SK-N-SH (cell line): Measurements from ENCODE around the gene VPS9D1. TPM values are rescaled to one million over a fixed set of nuclear protein-coding genes. Genes with fewer than 3 reads are reported as not detected.
A peak's percentile ranks its signal among the peaks of the same experiment; 100 is the strongest.

Source experiments
- CTCF ChIA-PET: fragments of 300-600, 350-600 bp; formaldehyde crosslinking; extraction: SDS; loops from one replicate; lab custom pipeline; 2021; lab: Yijun Ruan, JAX
- POLR2A ChIA-PET: fragments of 350-600 bp; sonication (Branson Sonifier 250); formaldehyde crosslinking; extraction: SDS; loops from one replicate; lab custom pipeline; 2020; ENCODE audit warnings: antibody characterized with exemption, inconsistent platforms; lab: Yijun Ruan, JAX
- DNase-seq: peaks from one replicate; pipeline ENCODE4 v3.0.0; 2012
- H2AFZ ChIP-seq: fragments of 200-600 bp; sonication (generic); 2 replicates; pipeline ENCODE4 v1.8.1; 2016; ENCODE audit warnings: antibody characterized with exemption, mild to moderate bottlenecking, low read depth
- H3F3A ChIP-seq: fragments of 200-600 bp; sonication (generic); replicated peaks from 2 replicates; pipeline ENCODE3; 2016; ENCODE audit warnings: antibody characterized with exemption, mild to moderate bottlenecking; ENCODE audit not compliant: insufficient read depth
- H3K27ac ChIP-seq, 2 experiments: fragments of 200-500 bp in 1 of 2; fragments of 200-600 bp in 1 of 2; sonication (Bioruptor generic) in 1 of 2; sonication (generic), shearing (Covaris generic) in 1 of 2; 2 replicates each; pipeline versions ENCODE4 v1.5.1 to v1.6.1; 2014 to 2016; ENCODE audit warnings: low read depth in 2 of 2, inconsistent platforms in 1 of 2, low read length in 1 of 2, mild to moderate bottlenecking in 1 of 2, mixed read lengths in 1 of 2
- H3K27me3 ChIP-seq: fragments of 200-600 bp; sonication (generic), shearing (Covaris generic); 2 replicates; pipeline ENCODE4 v1.6.1; 2016; ENCODE audit warnings: mixed run types; ENCODE audit not compliant: insufficient read depth
- H3K36me3 ChIP-seq, 2 experiments: fragments of 200-500 bp in 1 of 2; fragments of 200-600 bp in 1 of 2; sonication (Bioruptor generic) in 1 of 2; sonication (generic) in 1 of 2; replicated peaks in 1 of 2; 2 replicates each; pipeline versions ENCODE3 to v1.5.1; 2014 to 2016; ENCODE audit warnings: low read length in 1 of 2, mild to moderate bottlenecking in 1 of 2; ENCODE audit not compliant: insufficient read depth in 2 of 2, control insufficient read depth in 1 of 2
- H3K4me1 ChIP-seq, 2 experiments: fragments of 200-500 bp in 1 of 2; fragments of 200-600 bp in 1 of 2; sonication (Bioruptor generic) in 1 of 2; sonication (generic), shearing (Covaris generic) in 1 of 2; 2 replicates each; pipeline versions ENCODE4 v1.5.1 to v1.6.1; 2014 to 2016; ENCODE audit warnings: low read depth in 1 of 2, low read length in 1 of 2, mixed run types in 1 of 2; ENCODE audit not compliant: insufficient read depth in 2 of 2, control insufficient read depth in 1 of 2
- H3K4me2 ChIP-seq: fragments of 200-600 bp; sonication (generic), shearing (Covaris generic); 2 replicates; pipeline ENCODE4 v1.6.1; 2017; ENCODE audit warnings: mixed run types
- H3K4me3 ChIP-seq, 2 experiments: fragments of 200-500 bp in 1 of 2; fragments of 200-600 bp in 1 of 2; sonication (Bioruptor generic) in 1 of 2; sonication (generic), shearing (Covaris generic) in 1 of 2; 2 replicates each; pipeline versions ENCODE4 v1.5.1 to v1.8.1; 2014 to 2016; ENCODE audit warnings: low read depth in 2 of 2, inconsistent platforms in 1 of 2, low read length in 1 of 2, mild to moderate bottlenecking in 1 of 2, mixed read lengths in 1 of 2, moderate library complexity in 1 of 2
- H3K79me2 ChIP-seq: fragments of 200-600 bp; sonication (generic); 2 replicates; pipeline ENCODE4 v1.8.1; 2017; ENCODE audit warnings: mild to moderate bottlenecking; ENCODE audit not compliant: insufficient read depth
- H3K9ac ChIP-seq: fragments of 200-600 bp; sonication (generic); 2 replicates; pipeline ENCODE4 v1.6.1; 2017; ENCODE audit warnings: mixed run types
- H3K9me2 ChIP-seq: fragments of 200-600 bp; sonication (generic); 2 replicates; pipeline ENCODE4 v1.6.1; 2017; ENCODE audit warnings: mixed run types
- H3K9me3 ChIP-seq: fragments of 200-600 bp; sonication (generic); 2 replicates; pipeline ENCODE4 v1.6.1; 2017; ENCODE audit warnings: mixed run types, mild to moderate bottlenecking, moderate library complexity
- H4K20me1 ChIP-seq: fragments of 200-600 bp; sonication (generic); 2 replicates; pipeline ENCODE4 v1.6.1; 2017; ENCODE audit warnings: mild to moderate bottlenecking, mixed run types; ENCODE audit not compliant: insufficient read depth
- ELF1 ChIP-seq: IDR thresholded peaks from 2 replicates; pipeline ENCODE4 v1.4.0; 2012
- EZH2phosphoT487 ChIP-seq: fragments of 200-600 bp; sonication (generic); IDR thresholded peaks from 2 replicates; pipeline ENCODE4 v1.6.1; 2017; ENCODE audit warnings: low read depth, mixed run types, mild to moderate bottlenecking, antibody characterized with exemption, moderate library complexity, borderline replicate concordance
- FOXM1 ChIP-seq: IDR thresholded peaks from 2 replicates; pipeline ENCODE4 v1.4.0; 2012; ENCODE audit warnings: low read depth, mild to moderate bottlenecking
- JUND ChIP-seq: IDR thresholded peaks from 2 replicates; pipeline ENCODE4 v1.4.0; 2012
- MAX ChIP-seq: IDR thresholded peaks from 2 replicates; pipeline ENCODE4 v1.4.0; 2012; ENCODE audit warnings: low read depth
- MXI1 ChIP-seq: IDR thresholded peaks from 2 replicates; pipeline ENCODE4 v1.6.1; 2012; ENCODE audit warnings: mild to moderate bottlenecking, low read depth, low read length, improper control_type of control experiment
- PBX3 ChIP-seq: IDR thresholded peaks from 2 replicates; pipeline ENCODE4; 2012
- POLR2AphosphoS5 ChIP-seq: IDR thresholded peaks from 2 replicates; pipeline ENCODE4 v1.6.1; 2012; ENCODE audit warnings: low read depth, low read length
- RXRA ChIP-seq: IDR thresholded peaks from 2 replicates; pipeline ENCODE4 v1.4.0; 2012; ENCODE audit warnings: low read depth, mild to moderate bottlenecking, borderline replicate concordance
- SIN3A ChIP-seq: IDR thresholded peaks from 2 replicates; pipeline ENCODE4 v1.6.1; 2012; ENCODE audit warnings: low read depth, mild to moderate bottlenecking, low read length, moderate library complexity, borderline replicate concordance
- TCF12 ChIP-seq: IDR thresholded peaks from 2 replicates; pipeline ENCODE4 v1.4.0; 2012
- YY1 ChIP-seq: IDR thresholded peaks from 2 replicates; pipeline ENCODE4 v1.4.0; 2012; ENCODE audit warnings: low read depth, mild to moderate bottlenecking
- WGBS: methylation state at CpG from one replicate; pipeline ENCODE4 v1.1.6; 2017; ENCODE audit warnings: low lambda C conversion rate; 5-methylcytosine and 5-hydroxymethylcytosine counted together
- polyA plus RNA-seq, 3 experiments: library from polyadenylated mRNA; depleted of rRNA; stranded (reverse); fragments of >200 nt; gene quantifications; 2 replicates each; pipeline ENCODE4 v1.2.3, GENCODE V29; 2012
- TF ChIP-seq, protein P1 (sequence below): IDR thresholded peaks from 2 replicates; pipeline ENCODE4 v1.4.0; 2012; ENCODE audit warnings: low read depth, borderline replicate concordance
- TF ChIP-seq, protein P2 (sequence below): IDR thresholded peaks from 2 replicates; pipeline ENCODE4 v1.4.0; 2012; ENCODE audit warnings: low read depth, borderline replicate concordance

VPS9D1 gene
- polyA plus RNA-seq, 1 of the 3 experiments (the other 2 are of a cell fraction): 10.1 TPM

DNA sequence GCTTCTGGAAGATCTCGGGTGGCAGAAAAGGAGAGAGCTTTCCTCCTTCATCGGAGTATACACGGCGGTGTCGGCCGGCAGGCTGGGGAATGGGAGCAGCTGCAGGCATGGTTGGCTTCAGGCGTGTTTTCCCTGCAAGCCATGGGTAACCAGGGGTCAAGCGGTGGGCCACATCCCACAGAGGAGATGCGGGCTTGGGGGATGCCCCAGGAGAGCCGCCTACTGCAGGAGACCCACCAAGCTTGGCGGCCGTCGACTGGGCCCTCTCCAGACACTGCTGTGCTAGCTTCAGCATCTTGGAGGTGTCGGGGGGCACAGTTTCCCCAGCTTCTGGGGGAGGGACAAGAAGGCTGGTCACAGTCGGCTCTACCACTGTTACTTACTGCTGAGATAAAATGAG lies 4.2 kb downstream of the VPS9D1 start:
- H3K9me2 ChIP-seq: no peaks in the 10 kb centered on the region
- H3K4me1 ChIP-seq: peaks cover 7 to 14% of the 10 kb centered on the region in 2 experiments; a peak in 3 of 4 replicates
- H3F3A ChIP-seq: peaks cover 25% of the 10 kb centered on the region
- no peak overlapping the region for H3K27ac ChIP-seq
- peaks cover 34% of the 10 kb centered on the region for H3K79me2 ChIP-seq
- H3K9me3 ChIP-seq: no peaks in the 10 kb centered on the region
- POLR2A ChIA-PET: interaction anchor here (0.6 kb wide), 1 partner anchor 112 kb away, joined by 3 read pairs; no protein-coding TSS in a partner anchor
- no peak overlapping the region for H3K4me3 ChIP-seq
- TF ChIP-seq JUND: no peak
- TF ChIP-seq RXRA: no peak
- no peak overlapping the region for H3K4me2 ChIP-seq
- no peaks in the 10 kb centered on the region for H4K20me1 ChIP-seq
- H3K9ac ChIP-seq: no peak overlapping the region
- H2AFZ ChIP-seq: no peak overlapping the region
- H3K36me3 ChIP-seq: peaks cover 0 to 4% of the 10 kb centered on the region in 2 experiments
- CTCF ChIA-PET: interaction anchor here (0.7 to 4.6 kb wide), 5 partner anchors 10 to 145 kb away, joined by 3 to 28 read pairs (median 6); partner anchors contain the start of gene SPATA2L
- WGBS: 94% methylated on average over 8 of the region's 15 CpGs
- H3K27me3 ChIP-seq: no peaks in the 10 kb centered on the region
- DNase-seq: no peak

DNA sequence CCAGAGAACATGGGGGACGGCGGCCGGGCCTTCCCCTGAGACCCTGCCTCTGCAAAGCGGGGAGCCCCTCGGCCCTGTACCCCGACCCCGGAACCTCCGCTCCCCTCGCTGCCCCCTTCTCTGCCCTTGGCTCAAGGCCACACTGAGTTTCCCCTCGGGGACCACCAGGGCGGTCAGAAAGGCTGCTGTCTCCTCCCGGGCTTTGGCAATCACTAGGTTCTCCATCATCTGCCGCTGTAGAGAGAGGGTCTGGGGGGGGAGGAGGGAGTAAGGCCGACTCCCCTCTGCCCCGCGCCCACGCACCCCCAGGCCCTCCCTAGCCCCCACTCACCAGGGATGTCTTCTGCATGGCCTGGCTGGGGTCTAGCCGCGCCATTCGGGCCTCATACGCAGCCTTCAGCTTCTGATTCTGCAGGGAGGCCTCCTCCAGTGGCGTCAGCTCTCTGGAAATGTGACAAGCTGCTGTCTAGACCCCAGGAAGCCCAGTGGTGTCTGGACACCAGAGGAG lies 8.4 kb downstream of the VPS9D1 start:
- ChIA-PET POLR2A (interaction anchor here (0.7 to 2.3 kb wide), 4 partner anchors 9 to 161 kb away, joined by 3 to 7 read pairs (median 6); partner anchors contain the start of gene TCF25), CTCF (interaction anchor here (4.6 kb wide), 1 partner anchor 12 kb away, joined by 28 read pairs; the partner anchor contains the start of gene SPATA2L)
- Histone ChIP-seq H3K4me2 (peak overlapping the region; percentile 90), H3K9ac (peak overlapping the region; percentile 75), H4K20me1 (no peaks in the 10 kb centered on the region), H3K79me2 (peaks cover 20% of the 10 kb centered on the region), H3F3A (peaks cover 6% of the 10 kb centered on the region), H3K4me1 (no peaks in the 10 kb centered on the region; a peak in 1 of 4 replicates), H3K27ac (peak overlapping the region; percentile 12 to 51; a peak in 2 of 4 replicates), H3K4me3 (peak overlapping the region; percentile 67 to 69), H3K9me2 (no peaks in the 10 kb centered on the region), H3K36me3 (peaks cover 0 to 4% of the 10 kb centered on the region in 2 experiments), H3K9me3 (no peaks in the 10 kb centered on the region), H2AFZ (no peak overlapping the region)
- TF ChIP-seq JUND: no peak
- no peak for TF ChIP-seq EZH2phosphoT487
- TF ChIP-seq ELF1: no peak
- TF ChIP-seq, protein P1, sequence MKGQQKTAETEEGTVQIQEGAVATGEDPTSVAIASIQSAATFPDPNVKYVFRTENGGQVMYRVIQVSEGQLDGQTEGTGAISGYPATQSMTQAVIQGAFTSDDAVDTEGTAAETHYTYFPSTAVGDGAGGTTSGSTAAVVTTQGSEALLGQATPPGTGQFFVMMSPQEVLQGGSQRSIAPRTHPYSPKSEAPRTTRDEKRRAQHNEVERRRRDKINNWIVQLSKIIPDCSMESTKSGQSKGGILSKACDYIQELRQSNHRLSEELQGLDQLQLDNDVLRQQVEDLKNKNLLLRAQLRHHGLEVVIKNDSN: no peak
- TF ChIP-seq, all 33 proteins: peak for 0
- no peaks in the 10 kb centered on the region for H3K27me3 ChIP-seq
- WGBS: 10% methylated on average over 12 of the region's 22 CpGs
- DNase-seq: peak; percentile 58

GRCh38 chr16:89711601-89712273 lies 9.0 kb downstream of the VPS9D1 start:
- Histone ChIP-seq H3K4me2 (peak overlapping the region; percentile 90), H3K9me3 (no peaks in the 10 kb centered on the region), H3K79me2 (peaks cover 20% of the 10 kb centered on the region), H3K9ac (peak overlapping the region; percentile 75), H4K20me1 (no peaks in the 10 kb centered on the region), H2AFZ (no peak overlapping the region), H3K27ac (peak overlapping the region; percentile 12 to 51; a peak in 3 of 4 replicates), H3K36me3 (peaks cover 0 to 4% of the 10 kb centered on the region in 2 experiments), H3K9me2 (no peaks in the 10 kb centered on the region), H3K27me3 (no peaks in the 10 kb centered on the region), H3K4me3 (peak overlapping the region; percentile 67 to 69), H3F3A (peaks cover 6% of the 10 kb centered on the region), H3K4me1 (no peaks in the 10 kb centered on the region; a peak in 1 of 4 replicates)
- WGBS: 4% methylated on average over 20 of the region's 48 CpGs
- DNase-seq: peak; percentile 100
- ChIA-PET POLR2A (interaction anchor here (1.3 to 2.3 kb wide), 3 partner anchors 9 to 162 kb away, joined by 3 to 7 read pairs (median 6); partner anchors contain the start of gene TCF25), CTCF (interaction anchor here (1.7 to 4.6 kb wide), 2 partner anchors 8 to 11 kb away, joined by 6 to 28 read pairs; partner anchors contain the start of genes SPATA2L and VPS9D1)
- TF ChIP-seq MAX (peak; percentile 86), PBX3 (no peak), YY1 (peak; percentile 55; the same call in 1 of the 2 replicates), MXI1 (peak; percentile 96), SIN3A (peak; percentile 56; the same call in 1 of the 2 replicates), POLR2AphosphoS5 (peak; percentile 80; the same call in 1 of the 2 replicates), FOXM1 (no peak), TCF12 (no peak)
- TF ChIP-seq, protein P2, sequence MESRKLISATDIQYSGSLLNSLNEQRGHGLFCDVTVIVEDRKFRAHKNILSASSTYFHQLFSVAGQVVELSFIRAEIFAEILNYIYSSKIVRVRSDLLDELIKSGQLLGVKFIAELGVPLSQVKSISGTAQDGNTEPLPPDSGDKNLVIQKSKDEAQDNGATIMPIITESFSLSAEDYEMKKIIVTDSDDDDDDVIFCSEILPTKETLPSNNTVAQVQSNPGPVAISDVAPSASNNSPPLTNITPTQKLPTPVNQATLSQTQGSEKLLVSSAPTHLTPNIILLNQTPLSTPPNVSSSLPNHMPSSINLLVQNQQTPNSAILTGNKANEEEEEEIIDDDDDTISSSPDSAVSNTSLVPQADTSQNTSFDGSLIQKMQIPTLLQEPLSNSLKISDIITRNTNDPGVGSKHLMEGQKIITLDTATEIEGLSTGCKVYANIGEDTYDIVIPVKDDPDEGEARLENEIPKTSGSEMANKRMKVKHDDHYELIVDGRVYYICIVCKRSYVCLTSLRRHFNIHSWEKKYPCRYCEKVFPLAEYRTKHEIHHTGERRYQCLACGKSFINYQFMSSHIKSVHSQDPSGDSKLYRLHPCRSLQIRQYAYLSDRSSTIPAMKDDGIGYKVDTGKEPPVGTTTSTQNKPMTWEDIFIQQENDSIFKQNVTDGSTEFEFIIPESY: no peak
- TF ChIP-seq, protein P1: no peak
